ENCODE results near the gene SDK1.

DNA sequence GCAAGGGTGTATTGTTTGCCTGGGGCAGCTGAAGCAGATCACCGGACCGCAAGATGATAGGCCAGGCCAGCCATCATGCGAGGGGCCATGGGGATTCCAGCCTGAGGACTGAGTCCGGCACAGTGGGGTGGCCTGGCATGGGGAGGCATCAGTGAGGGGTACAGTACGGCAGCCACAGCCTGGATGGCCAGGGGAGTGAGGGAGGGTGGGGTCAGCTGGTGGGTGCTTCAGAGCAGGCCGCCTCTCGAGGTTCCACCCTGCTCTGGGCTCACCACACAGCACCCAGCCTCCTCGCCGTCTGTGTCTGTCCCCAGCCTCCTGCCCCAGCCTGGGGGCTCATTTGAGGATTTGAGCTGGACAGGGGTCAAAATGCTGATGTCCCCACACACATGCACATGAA lies 872.6 kb downstream of the SDK1 start:
- TF ChIP-seq POLR2A (IDR thresholded peaks at IDR 0.05; ENCODE audit: low read length): no peak
- TF ChIP-seq GATA1 (IDR thresholded peaks at IDR 0.05; ENCODE audit: low read depth, low read length): no peak
